HL-60/S4 (cell line): ENCODE measurements around the gene ABCC6.
"Not testable (repeated sequence)": the region's sequence is repeated elsewhere in the genome, so short reads cannot be mapped to it uniquely, and the experiment has no call there.

Experiments used
- in situ Hi-C: fragments of 300-500 bp; cut with MboI; formaldehyde crosslinking; loops from 2 replicates; pipeline ENCODE4 v1.14.3; 2022; ENCODE audit warnings: low sequenced_read_pairs

The ABCC6 gene

GRCh38 chr16:16190966-16191365, 32.3 kb downstream of the ABCC6 start:
- in situ Hi-C loops, result not testable (repeated sequence)

GRCh38 chr16:16190546-16190945, 32.7 kb downstream of the ABCC6 start:
- in situ Hi-C loops, result no loop called here

GRCh38 chr16:16189842-16190241, 33.5 kb downstream of the ABCC6 start:
- in situ Hi-C loops, result no loop called here

- in situ Hi-C loops, result no loop called here
Observed at GRCh38 chr16:16188827-16189226, 34.5 kb downstream of the ABCC6 start.

- in situ Hi-C loops, result no loop called here
Observed at GRCh38 chr16:16186820-16187219, 36.5 kb downstream of the ABCC6 start.

- in situ Hi-C loops, result no loop called here
Observed at GRCh38 chr16:16185095-16185494, 38.2 kb downstream of the ABCC6 start.

GRCh38 chr16:16184594-16184993, 38.7 kb downstream of the ABCC6 start:
- in situ Hi-C loops, result no loop called here

- in situ Hi-C loops, result no loop called here
Observed at GRCh38 chr16:16183562-16183961, 39.7 kb downstream of the ABCC6 start.

- in situ Hi-C loops, result no loop called here
Observed at GRCh38 chr16:16182918-16183317, 40.4 kb downstream of the ABCC6 start.

GRCh38 chr16:16181748-16182147, 41.5 kb downstream of the ABCC6 start:
- in situ Hi-C loops, result not testable (repeated sequence)

GRCh38 chr16:16178455-16179162, 44.7 kb downstream of the ABCC6 start:
- in situ Hi-C loops, result no loop called here

GRCh38 chr16:16176328-16176727, 47.0 kb downstream of the ABCC6 start:
- in situ Hi-C loops, result no loop called here

GRCh38 chr16:16175296-16175695, 48.0 kb downstream of the ABCC6 start:
- in situ Hi-C loops, result no loop called here

GRCh38 chr16:16172991-16173390, 50.3 kb downstream of the ABCC6 start:
- in situ Hi-C loops, result no loop called here

- in situ Hi-C loops, result no loop called here
Observed at GRCh38 chr16:16171332-16171919, 51.9 kb downstream of the ABCC6 start.

- in situ Hi-C loops, result no loop called here
Observed at GRCh38 chr16:16169615-16170014, 53.7 kb downstream of the ABCC6 start.

GRCh38 chr16:16168431-16168830, 54.9 kb downstream of the ABCC6 start:
- in situ Hi-C loops, result no loop called here

- in situ Hi-C loops, result no loop called here
Observed at GRCh38 chr16:16167927-16168326, 55.4 kb downstream of the ABCC6 start.

GRCh38 chr16:16166949-16167348, 56.3 kb downstream of the ABCC6 start:
- in situ Hi-C loops, result no loop called here

GRCh38 chr16:16166085-16166484, 57.2 kb downstream of the ABCC6 start:
- in situ Hi-C loops, result no loop called here

- in situ Hi-C loops, result no loop called here
Observed at GRCh38 chr16:16164243-16164642, 59.1 kb downstream of the ABCC6 start.

GRCh38 chr16:16163571-16163970, 59.7 kb downstream of the ABCC6 start:
- in situ Hi-C loops, result no loop called here

GRCh38 chr16:16163109-16163508, 60.2 kb downstream of the ABCC6 start:
- in situ Hi-C loops, result no loop called here
